Measurements from ENCODE around the gene ZMYND11. TPM values are rescaled to one million over a fixed set of nuclear protein-coding genes. Genes with fewer than 3 reads are reported as not detected.

The ZMYND11 gene
- total and polyA plus RNA-seq, 2 donors (not counting 1 experiment from before 2014, with no cell fraction given): 17.3 to 50.1 TPM

- Histone ChIP-seq H2AFZ (ENCODE audit: insufficient read depth, low read depth, low read length, poor library complexity, severe bottlenecking) (no peak overlapping the region), H3K27ac (ENCODE audit: low read length in 2 of 2) (no peak overlapping the region), H3K27me3 (replicated peaks in 1 of 4; ENCODE audit: control extremely low read depth in 1 of 4, control insufficient read depth in 3 of 4, insufficient read depth in 4 of 4, low read length in 3 of 4) (no peaks in the 10 kb centered on the region), H3K9me3 (ENCODE audit: control extremely low read depth in 1 of 3, control insufficient read depth in 2 of 3, insufficient read depth in 1 of 3, low read length in 2 of 3) (no peaks in the 10 kb centered on the region), H3K4me1 (ENCODE audit: control insufficient read depth in 2 of 2, insufficient read depth in 2 of 2, low read length in 2 of 2) (no peaks in the 10 kb centered on the region), H4K20me1 (ENCODE audit: control insufficient read depth, insufficient read depth, low read length, poor library complexity, severe bottlenecking) (no peaks in the 10 kb centered on the region), H3K79me2 (ENCODE audit: control insufficient read depth, insufficient read depth, low read length) (no peaks in the 10 kb centered on the region), H3K9ac (ENCODE audit: low read length) (no peak overlapping the region), H3K4me3 (ENCODE audit: control extremely low read depth in 1 of 5, extremely low read depth in 1 of 5, insufficient read depth in 1 of 5, low read depth in 2 of 5, low read length in 4 of 5) (no peak overlapping the region), H3K36me3 (replicated peaks in 1 of 2; ENCODE audit: control extremely low read depth in 1 of 2, control insufficient read depth in 1 of 2, extremely low read depth in 1 of 2, insufficient read depth in 2 of 2, low read length in 1 of 2) (peaks cover 7 to 25% of the 10 kb centered on the region in 2 experiments), H3K4me2 (replicated peaks; ENCODE audit: low read depth, low read length, poor library complexity, severe bottlenecking) (no peak overlapping the region)
- ChIA-PET POLR2A (no interaction called here), CTCF (interaction anchor here (0.9 to 1.5 kb wide), 3 partner anchors 9 to 94 kb away, joined by 3 to 4 read pairs (median 3); no protein-coding TSS in a partner anchor)
- WGBS (ENCODE audit: insufficient coverage): 93% methylated on average over 3 of the region's 6 CpGs
- H3K4me3 Mint-ChIP-seq: no peak overlapping the region
- DNase-seq: no peak
- H3K27me3 Mint-ChIP-seq: no peaks in the 10 kb centered on the region
- no peak for ATAC-seq (ENCODE audit: low read depth)
- no peaks in the 10 kb centered on the region for H3K9me3 Mint-ChIP-seq (ENCODE audit: insufficient read depth)
- no peak overlapping the region for H3K27ac Mint-ChIP-seq
- no peak for TF ChIP-seq EZH2 (IDR thresholded peaks at IDR 0.05; ENCODE audit: borderline replicate concordance, insufficient read depth, low read depth, low read length, poor library complexity, severe bottlenecking)
- TF ChIP-seq CTCF (IDR thresholded peaks at IDR 0.05): no peak
- intact Hi-C loops (cut with micrococcal nuclease): no loop called here
- peaks cover 8% of the 10 kb centered on the region for H3K4me1 Mint-ChIP-seq
These were observed 103.9 kb downstream of the ZMYND11 start for GRCh38 chr10:239109-239508.

GRCh38 chr10:241451-241850, 106.2 kb downstream of the ZMYND11 start:
- no peak for ATAC-seq (ENCODE audit: low read depth)
- H3K27ac Mint-ChIP-seq: no peak overlapping the region
- CTCF ChIA-PET: no interaction called here

More at GRCh38 chr10:241451-241850, 106.2 kb downstream of the ZMYND11 start:
- no peak overlapping the region for H3K9ac ChIP-seq (ENCODE audit: low read length)
- intact Hi-C loops (cut with micrococcal nuclease): no loop called here
- no peaks in the 10 kb centered on the region for H3K9me3 Mint-ChIP-seq (ENCODE audit: insufficient read depth)
- H3K27ac ChIP-seq (ENCODE audit: low read length in 2 of 2): no peak overlapping the region
- no peaks in the 10 kb centered on the region for H3K79me2 ChIP-seq (ENCODE audit: control insufficient read depth, insufficient read depth, low read length)
- H2AFZ ChIP-seq (ENCODE audit: insufficient read depth, low read depth, low read length, poor library complexity, severe bottlenecking): no peak overlapping the region
- H3K4me3 ChIP-seq (ENCODE audit: control extremely low read depth in 1 of 5, extremely low read depth in 1 of 5, insufficient read depth in 1 of 5, low read depth in 2 of 5, low read length in 4 of 5): no peak overlapping the region
- H3K27me3 Mint-ChIP-seq: no peaks in the 10 kb centered on the region
- H3K4me2 ChIP-seq (replicated peaks; ENCODE audit: low read depth, low read length, poor library complexity, severe bottlenecking): no peak overlapping the region
- H3K4me3 Mint-ChIP-seq: no peak overlapping the region
- H4K20me1 ChIP-seq (ENCODE audit: control insufficient read depth, insufficient read depth, low read length, poor library complexity, severe bottlenecking): no peaks in the 10 kb centered on the region
- 96% methylated on average over 6 of the region's 6 CpGs for WGBS (ENCODE audit: insufficient coverage)
- no peak for TF ChIP-seq CTCF (IDR thresholded peaks at IDR 0.05)
- no peak for TF ChIP-seq EZH2 (IDR thresholded peaks at IDR 0.05; ENCODE audit: borderline replicate concordance, insufficient read depth, low read depth, low read length, poor library complexity, severe bottlenecking)
- POLR2A ChIA-PET: no interaction called here
- H3K4me1 Mint-ChIP-seq: no peaks in the 10 kb centered on the region
- peaks cover 8 to 28% of the 10 kb centered on the region in 2 experiments for H3K36me3 ChIP-seq (replicated peaks in 1 of 2; ENCODE audit: control extremely low read depth in 1 of 2, control insufficient read depth in 1 of 2, extremely low read depth in 1 of 2, insufficient read depth in 2 of 2, low read length in 1 of 2)
- no peaks in the 10 kb centered on the region for H3K27me3 ChIP-seq (replicated peaks in 1 of 4; ENCODE audit: control extremely low read depth in 1 of 4, control insufficient read depth in 3 of 4, insufficient read depth in 4 of 4, low read length in 3 of 4)
- H3K4me1 ChIP-seq (ENCODE audit: control insufficient read depth in 2 of 2, insufficient read depth in 2 of 2, low read length in 2 of 2): no peaks in the 10 kb centered on the region
- no peak for DNase-seq
- no peaks in the 10 kb centered on the region for H3K9me3 ChIP-seq (ENCODE audit: control extremely low read depth in 1 of 3, control insufficient read depth in 2 of 3, insufficient read depth in 1 of 3, low read length in 2 of 3)
